H1 (cell line): ENCODE data around the gene ABHD8.

Source experiments
- CEBPB ChIP-seq: IDR thresholded peaks from 2 replicates; pipeline ENCODE4 v1.6.1; 2012; ENCODE audit warnings: low read depth, low read length
- CTCF ChIP-seq, 3 experiments: IDR thresholded peaks; 1 replicate in 2 of 3; 2 replicates in 1 of 3; pipeline versions ENCODE4 v1.5.1 to v1.6.1; 2011; ENCODE audit warnings: low read length in 3 of 3, mild to moderate bottlenecking in 3 of 3, inconsistent platforms in 2 of 3, low read depth in 1 of 3, moderate library complexity in 1 of 3; ENCODE audit not compliant: insufficient read depth in 1 of 3; ENCODE audit errors: control extremely low read depth in 1 of 3
- EGR1 ChIP-seq: IDR thresholded peaks from 2 replicates; pipeline ENCODE4 v1.6.1; 2011; ENCODE audit warnings: low read depth, low read length, borderline replicate concordance
- EZH2 ChIP-seq: fragments of 200-600 bp; sonication (generic); IDR thresholded peaks from 2 replicates; pipeline ENCODE4 v1.7.1; 2012; ENCODE audit warnings: low read depth, mild to moderate bottlenecking, moderate library complexity, low read length, inconsistent platforms; ENCODE audit not compliant: severe bottlenecking
- MAFK ChIP-seq: IDR thresholded peaks from 2 replicates; pipeline ENCODE4 v1.6.1; 2012; ENCODE audit warnings: low read depth, mild to moderate bottlenecking, improper control_type of control experiment, low read length
- NRF1 ChIP-seq: IDR thresholded peaks from 2 replicates; pipeline ENCODE4 v1.6.1; 2011; ENCODE audit warnings: mild to moderate bottlenecking, low read depth, low read length, improper control_type of control experiment
- POLR2A ChIP-seq, 2 experiments: IDR thresholded peaks; 1 replicate in 1 of 2; 2 replicates in 1 of 2; pipeline ENCODE4 v1.6.1; 2011; ENCODE audit warnings: low read depth in 2 of 2, low read length in 2 of 2, mild to moderate bottlenecking in 2 of 2; ENCODE audit errors: control extremely low read depth in 1 of 2
- POLR2AphosphoS5 ChIP-seq: IDR thresholded peaks from 2 replicates; pipeline ENCODE4 v1.6.1; 2011; ENCODE audit warnings: low read depth, low read length
- RAD21 ChIP-seq, 2 experiments: IDR thresholded peaks in 1 of 2; conservative IDR thresholded peaks in 1 of 2; 2 replicates each; pipeline ENCODE4 v1.6.1; 2011; ENCODE audit warnings: low read depth in 2 of 2, low read length in 2 of 2, improper control_type of control experiment in 1 of 2, inconsistent platforms in 1 of 2, mild to moderate bottlenecking in 1 of 2, moderate library complexity in 1 of 2
- RFX5 ChIP-seq: IDR thresholded peaks from 2 replicates; pipeline ENCODE4 v1.6.1; 2011; ENCODE audit warnings: low read depth, low read length, improper control_type of control experiment, borderline replicate concordance
- ZNF274 ChIP-seq: IDR thresholded peaks from 2 replicates; pipeline ENCODE4 v1.7.0; 2012; ENCODE audit warnings: low read length, borderline replicate concordance; ENCODE audit errors: extremely low read depth

DNA sequence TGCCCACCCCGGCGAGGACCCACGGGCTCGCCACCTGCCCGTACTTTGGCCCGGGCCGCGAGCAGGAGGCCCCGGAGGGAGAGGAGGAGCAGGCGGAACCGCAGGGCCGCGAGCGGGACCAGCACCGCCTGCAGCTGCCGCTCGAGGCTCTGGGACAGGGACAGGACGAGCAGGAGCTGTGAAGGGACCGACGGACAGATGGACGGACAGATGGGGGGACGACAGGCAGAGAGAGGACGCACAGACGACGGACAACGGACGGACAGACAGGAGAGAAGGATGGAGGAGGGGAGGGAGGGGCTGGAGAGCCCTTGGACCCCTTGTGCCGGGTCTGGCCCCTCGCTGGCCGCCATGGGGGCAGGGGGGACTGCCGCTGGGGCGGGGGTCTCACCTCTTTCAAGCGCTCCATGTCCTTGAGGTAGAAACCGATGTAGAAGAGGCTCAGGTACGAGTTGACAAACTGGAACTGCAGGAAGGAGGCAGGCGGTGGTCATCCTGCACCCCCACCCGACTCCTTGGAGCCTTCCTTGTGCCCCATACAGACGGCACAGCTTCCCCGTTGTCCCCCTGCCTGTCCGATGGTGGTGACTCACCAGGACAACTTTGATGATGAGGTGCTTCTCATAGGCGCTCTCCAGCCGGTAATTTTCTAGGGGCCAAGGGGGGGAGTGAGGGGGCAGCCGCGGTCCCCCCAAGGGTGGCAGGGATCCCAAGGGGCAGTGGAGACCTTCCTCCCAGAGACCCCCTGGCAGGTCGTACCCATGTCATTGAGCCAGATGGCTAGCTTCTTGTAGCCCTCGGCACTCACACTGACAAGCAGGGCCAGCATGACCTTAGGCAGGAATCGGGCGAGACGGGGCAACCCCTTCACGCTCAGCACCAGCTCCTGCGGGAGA is 26.4 kb upstream of the ABHD8 start:
- TF ChIP-seq ZNF274 (no peak), EGR1 (no peak), RFX5 (no peak), POLR2AphosphoS5 (no peak; the same call in 1 of the 2 replicates), EZH2 (no peak), CEBPB (no peak), POLR2A (IDR thresholded peaks at IDR 0.05; ENCODE audit: control extremely low read depth in 1 of 2, low read depth in 2 of 2, low read length in 2 of 2) (no peak), MAFK (no peak), RAD21 (IDR thresholded peaks at IDR 0.05 in 1 of 2, conservative IDR thresholded peaks at IDR 0.05 in 1 of 2; ENCODE audit: low read depth in 2 of 2, low read length in 2 of 2) (no peak), NRF1 (no peak), CTCF (IDR thresholded peaks at IDR 0.05; ENCODE audit: control extremely low read depth in 1 of 3, insufficient read depth in 1 of 3, low read depth in 1 of 3, low read length in 3 of 3) (no peak)
